HUES6 (cell line): ENCODE results near the gene MAGEA12.
"Not testable (repeated sequence)": the region's sequence is repeated elsewhere in the genome, so short reads cannot be mapped to it uniquely, and the experiment has no call there.

Experiments
- H3K27ac ChIP-seq: 2 replicates; pipeline ENCODE4 v1.7.0; 2013; ENCODE audit warnings: low read depth, mild to moderate bottlenecking, low read length, inconsistent platforms
- H3K27me3 ChIP-seq: 2 replicates; pipeline ENCODE4 v1.6.1; 2013; ENCODE audit warnings: low read length; ENCODE audit not compliant: control insufficient read depth, insufficient read depth
- H3K36me3 ChIP-seq: 2 replicates; pipeline ENCODE4 v1.6.1; 2013; ENCODE audit warnings: low read length; ENCODE audit not compliant: control insufficient read depth, insufficient read depth
- H3K4me1 ChIP-seq: 2 replicates; pipeline ENCODE4 v1.6.1; 2013; ENCODE audit warnings: low read length; ENCODE audit not compliant: control insufficient read depth, insufficient read depth
- H3K4me3 ChIP-seq: 2 replicates; pipeline ENCODE4 v1.5.1; 2013; ENCODE audit warnings: low read depth, low read length
- H3K9ac ChIP-seq: one replicate; pipeline ENCODE4 v1.6.1; 2013; ENCODE audit warnings: mild to moderate bottlenecking, low read length
- H3K9me3 ChIP-seq: 2 replicates; pipeline ENCODE4 v1.6.1; 2013; ENCODE audit warnings: low read depth, low read length; ENCODE audit not compliant: control insufficient read depth, insufficient read depth

Gene MAGEA12

GRCh38 chrX:152787062-152787461 is 53.5 kb downstream of the MAGEA12 start:
- not testable (repeated sequence) for H3K4me1 ChIP-seq, H3K9ac ChIP-seq, H3K4me3 ChIP-seq, H3K27ac ChIP-seq, H3K9me3 ChIP-seq, H3K27me3 ChIP-seq, H3K36me3 ChIP-seq
